Spleen (tissue), 11 donors: Measurements from ENCODE around the gene TMEM132D. TPM values are rescaled to one million over a fixed set of nuclear protein-coding genes. Genes with fewer than 3 reads are reported as not detected.

Experiments
- DNase-seq: peaks from one replicate; pipeline ENCODE4 v3.0.0-alpha.2; 2020
- H3K27ac ChIP-seq, 8 donors: fragments of 200-600 bp; sonication (generic) in 7 of 8; 1 replicate in 4 of 8; 2 replicates in 4 of 8; pipeline versions ENCODE4 v1.5.0 to v1.8.0; 2016 to 2021; ENCODE audit warnings: inconsistent platforms in 4 of 8, mild to moderate bottlenecking in 4 of 8, moderate library complexity in 1 of 8
- H3K27me3 ChIP-seq, 7 donors: fragments of 200-600 bp; sonication (generic) in 6 of 7; replicated peaks in 1 of 7; 1 replicate in 4 of 7; 2 replicates in 3 of 7; pipeline versions ENCODE4 v1.5.0 to v1.8.0; 2016 to 2021; ENCODE audit warnings: inconsistent platforms in 3 of 7, mild to moderate bottlenecking in 1 of 7
- H3K36me3 ChIP-seq, 6 donors: fragments of 200-600 bp; sonication (generic) in 5 of 6; 1 replicate in 4 of 6; 2 replicates in 2 of 6; pipeline versions ENCODE4 v1.5.0 to v1.8.0; 2016 to 2021; ENCODE audit warnings: inconsistent platforms in 2 of 6
- H3K4me1 ChIP-seq, 6 donors: fragments of 200-600 bp; sonication (generic) in 5 of 6; 1 replicate in 3 of 6; 2 replicates in 3 of 6; pipeline versions ENCODE4 v1.5.0 to v1.8.0; 2016 to 2021; ENCODE audit warnings: inconsistent platforms in 3 of 6
- H3K4me3 ChIP-seq, 8 donors: fragments of 200-600 bp; sonication (generic) in 7 of 8; 1 replicate in 4 of 8; 2 replicates in 4 of 8; pipeline versions ENCODE4 v1.5.0 to v1.8.0; 2016 to 2021; ENCODE audit warnings: inconsistent platforms in 4 of 8, mild to moderate bottlenecking in 4 of 8, moderate library complexity in 2 of 8
- H3K9me3 ChIP-seq, 8 donors: fragments of 200-600 bp; sonication (generic) in 7 of 8; 1 replicate in 4 of 8; 2 replicates in 4 of 8; pipeline versions ENCODE4 v1.5.0 to v1.8.0; 2016 to 2021; ENCODE audit warnings: inconsistent platforms in 4 of 8
- POLR2A ChIP-seq, 3 donors: fragments of 450-650 bp; IDR thresholded peaks; one replicate each; pipeline ENCODE4 v1.5.1; 2017; ENCODE audit warnings: antibody characterized with exemption in 3 of 3, mild to moderate bottlenecking in 1 of 3
- POLR2AphosphoS5 ChIP-seq, 3 donors: sonication (generic); formaldehyde crosslinking; IDR thresholded peaks; one replicate each; pipeline ENCODE4 v1.5.1; 2017; ENCODE audit warnings: antibody characterized with exemption in 3 of 3
- WGBS, 5 donors: extraction: QIAGEN DNeasy Blood & Tissue Kit in 3 of 5; methylation state at CpG; one replicate each; pipeline versions ENCODE4 v1.1.5 to v1.1.7; 2013 to 2018; 5-methylcytosine and 5-hydroxymethylcytosine counted together
- intact Hi-C: fragments of 100-400 bp; cut with DNase I; formaldehyde crosslinking; loops from one replicate; pipeline ENCODE4 v1.15.0; 2023; ENCODE audit warnings: low total_unique reads
- polyA plus RNA-seq, 3 donors: library from polyadenylated mRNA; stranded (reverse); fragments of 200-250 nt; gene quantifications; one replicate each; pipeline ENCODE4 v1.2.1, GENCODE V29; 2013
- total RNA-seq, 7 donors: library from RNA; depleted of rRNA in 3 of 7; stranded (reverse); fragments of >200 nt in 3 of 7; fragmentation: NEBNext Ultra II Directional in 4 of 7; extraction: Animal tissue kit (Norgen Biotek cat#: 25700) in 4 of 7; gene quantifications; one replicate each; pipeline versions ENCODE4 v1.1.0 to v1.2.1, GENCODE V29; 2016 to 2021
- TF ChIP-seq, protein P1 (sequence below), 11 experiments: fragments of 200-600 bp in 7 of 11; fragments of 450-650 bp in 4 of 11; sonication (generic) in 4 of 11; IDR thresholded peaks in 8 of 11; conservative IDR thresholded peaks in 3 of 11; 1 replicate in 7 of 11; 2 replicates in 4 of 11; pipeline versions ENCODE4 v1.4.0 to v1.8.0; 2016 to 2021; ENCODE audit warnings: antibody characterized with exemption in 11 of 11, inconsistent platforms in 4 of 11, mild to moderate bottlenecking in 1 of 11
- donor health status: healthy with polysubstance abuse.
- donor health status: DM: no; HTN: no; CAD: no; lungs with moderate emphysema.
- donor health status: DM: no; HTN: no; CAD: no.
- donor health status: Bipolar disorder and iron deficiency.
- donor health status: healthy.
- donor health status: DM: no; HTN: no; CAD: no.
- donor health status: DM: yes; HTN: yes; CAD: no.

The TMEM132D gene
- total and polyA plus RNA-seq, 10 donors: 0.03 TPM; not detected in 9

DNA sequence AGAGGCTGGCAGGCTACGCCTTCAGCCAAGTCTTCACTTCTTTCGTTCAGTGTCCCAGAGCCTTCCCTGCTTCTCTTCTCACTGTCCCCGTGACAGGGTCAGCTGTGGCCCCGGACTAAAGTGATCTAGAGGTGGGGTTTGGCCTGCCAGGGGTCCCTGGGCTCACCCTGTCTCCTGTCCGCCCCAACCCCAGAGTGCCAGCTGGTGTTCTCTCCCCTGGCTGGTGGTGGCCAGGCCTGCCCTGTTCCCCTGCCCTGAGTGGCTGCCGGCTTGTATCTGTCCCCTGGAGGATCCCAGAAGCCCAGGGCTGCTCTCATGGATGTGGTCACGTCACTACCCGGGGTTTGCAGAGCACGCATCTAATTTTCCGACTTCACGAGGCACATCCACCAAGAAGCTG, 753.1 kb downstream of the TMEM132D start:
- 60 to 76% (median 71%) methylated on average over 11 of the region's 11 CpGs for WGBS, 5 donors
- intact Hi-C loops: no loop called here
- Histone ChIP-seq H3K27me3 (peaks cover 0 to 19% (median 0%) of the 10 kb centered on the region in 7 donors), H3K27ac (no peak overlapping the region), H3K36me3 (no peaks in the 10 kb centered on the region), H3K4me1 (no peaks in the 10 kb centered on the region), H3K4me3 (no peak overlapping the region), H3K9me3 (no peaks in the 10 kb centered on the region)
- TF ChIP-seq, protein P1, sequence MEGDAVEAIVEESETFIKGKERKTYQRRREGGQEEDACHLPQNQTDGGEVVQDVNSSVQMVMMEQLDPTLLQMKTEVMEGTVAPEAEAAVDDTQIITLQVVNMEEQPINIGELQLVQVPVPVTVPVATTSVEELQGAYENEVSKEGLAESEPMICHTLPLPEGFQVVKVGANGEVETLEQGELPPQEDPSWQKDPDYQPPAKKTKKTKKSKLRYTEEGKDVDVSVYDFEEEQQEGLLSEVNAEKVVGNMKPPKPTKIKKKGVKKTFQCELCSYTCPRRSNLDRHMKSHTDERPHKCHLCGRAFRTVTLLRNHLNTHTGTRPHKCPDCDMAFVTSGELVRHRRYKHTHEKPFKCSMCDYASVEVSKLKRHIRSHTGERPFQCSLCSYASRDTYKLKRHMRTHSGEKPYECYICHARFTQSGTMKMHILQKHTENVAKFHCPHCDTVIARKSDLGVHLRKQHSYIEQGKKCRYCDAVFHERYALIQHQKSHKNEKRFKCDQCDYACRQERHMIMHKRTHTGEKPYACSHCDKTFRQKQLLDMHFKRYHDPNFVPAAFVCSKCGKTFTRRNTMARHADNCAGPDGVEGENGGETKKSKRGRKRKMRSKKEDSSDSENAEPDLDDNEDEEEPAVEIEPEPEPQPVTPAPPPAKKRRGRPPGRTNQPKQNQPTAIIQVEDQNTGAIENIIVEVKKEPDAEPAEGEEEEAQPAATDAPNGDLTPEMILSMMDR (IDR thresholded peaks at IDR 0.05 in 8 of 11, conservative IDR thresholded peaks at IDR 0.05 in 3 of 11): no peak
- TF ChIP-seq POLR2AphosphoS5 (IDR thresholded peaks at IDR 0.05) (no peak), POLR2A (IDR thresholded peaks at IDR 0.05) (no peak)
- DNase-seq: no peak

DNA sequence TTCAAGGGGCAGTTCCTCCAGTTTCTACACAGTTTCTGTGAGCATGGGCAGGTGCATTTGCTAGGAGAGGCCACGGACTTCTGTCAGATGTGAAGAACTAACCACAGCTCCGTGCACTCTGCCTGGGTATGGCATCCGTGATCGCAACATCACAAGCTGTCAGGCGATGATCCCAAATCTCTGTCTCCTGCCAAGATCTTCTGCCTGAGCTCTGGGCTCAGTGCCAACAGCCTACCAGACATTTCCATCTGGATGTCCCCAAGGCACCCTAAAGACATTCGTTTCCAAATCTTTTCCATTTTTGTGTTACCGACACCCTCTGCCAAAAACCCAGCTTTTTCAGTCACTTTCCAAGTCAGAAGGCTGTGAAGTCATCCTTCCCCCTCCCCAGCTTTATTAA, 758.4 kb downstream of the TMEM132D start:
- H3K9me3 ChIP-seq: no peaks in the 10 kb centered on the region
- DNase-seq: no peak
- intact Hi-C loops: no loop called here
- H3K4me1 ChIP-seq: no peaks in the 10 kb centered on the region
- 76 to 86% (median 80%) methylated on average over 7 of the region's 7 CpGs for WGBS, 5 donors
- TF ChIP-seq, protein P1 (IDR thresholded peaks at IDR 0.05 in 8 of 11, conservative IDR thresholded peaks at IDR 0.05 in 3 of 11): no peak
- TF ChIP-seq POLR2AphosphoS5 (IDR thresholded peaks at IDR 0.05): no peak
- no peaks in the 10 kb centered on the region for H3K36me3 ChIP-seq
- peaks cover 0 to 5% (median 0%) of the 10 kb centered on the region in 7 donors for H3K27me3 ChIP-seq
- no peak overlapping the region for H3K4me3 ChIP-seq
- H3K27ac ChIP-seq: no peak overlapping the region

DNA sequence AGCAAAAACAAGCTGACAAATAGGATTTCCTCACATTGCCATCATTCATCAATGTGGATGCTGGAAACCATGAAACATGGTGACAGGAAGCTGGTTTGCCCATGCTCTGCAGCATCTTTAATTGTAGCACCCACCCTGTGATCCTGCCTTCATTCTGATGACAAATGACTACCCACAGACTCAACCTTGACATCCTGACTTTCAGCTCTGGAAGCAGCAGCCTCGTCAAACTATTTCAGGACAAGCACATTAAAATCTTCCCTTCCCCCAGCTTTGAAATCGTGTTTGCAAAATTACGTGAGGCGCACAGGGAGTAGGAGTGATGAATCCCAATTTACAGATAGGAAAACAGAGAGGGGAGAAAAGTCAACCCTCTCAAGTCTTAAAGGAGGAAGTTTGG, 765.0 kb downstream of the TMEM132D start:
- Histone ChIP-seq H3K9me3 (no peaks in the 10 kb centered on the region), H3K27ac (no peak overlapping the region), H3K27me3 (no peaks in the 10 kb centered on the region), H3K4me1 (no peaks in the 10 kb centered on the region), H3K4me3 (no peak overlapping the region), H3K36me3 (no peaks in the 10 kb centered on the region)
- intact Hi-C loops: no loop called here
- WGBS, 5 donors: 64 to 84% (median 76%) methylated on average over 4 of the region's 4 CpGs
- TF ChIP-seq POLR2AphosphoS5 (IDR thresholded peaks at IDR 0.05) (no peak), POLR2A (IDR thresholded peaks at IDR 0.05) (no peak)
- DNase-seq: no peak

DNA sequence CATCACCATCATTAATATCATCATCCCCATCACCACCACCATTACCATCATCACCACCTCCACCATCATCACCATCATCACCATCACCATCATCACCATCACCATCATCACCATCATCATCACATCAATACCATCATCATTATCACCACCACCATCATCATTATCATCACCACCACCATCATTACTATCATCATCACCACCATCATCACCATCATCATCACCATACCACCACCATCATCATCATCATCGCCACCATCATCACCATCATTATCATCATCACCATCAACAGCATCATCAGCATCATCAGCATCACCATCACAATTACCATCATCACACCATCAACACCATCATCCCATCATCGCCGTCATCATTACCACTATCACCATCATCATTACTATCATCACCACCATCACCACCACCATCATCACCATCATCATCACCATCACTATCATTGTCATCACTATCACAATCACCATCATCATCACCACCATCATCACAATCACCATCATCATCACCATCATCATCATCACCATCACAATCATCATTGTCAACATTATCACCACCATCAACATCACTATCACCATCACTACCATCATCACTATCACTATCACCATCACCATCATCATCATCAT, 767.0 kb downstream of the TMEM132D start:
- H3K4me3 ChIP-seq: no peak overlapping the region
- TF ChIP-seq, protein P1 (IDR thresholded peaks at IDR 0.05 in 8 of 11, conservative IDR thresholded peaks at IDR 0.05 in 3 of 11): no peak
- TF ChIP-seq POLR2AphosphoS5 (IDR thresholded peaks at IDR 0.05) (no peak), POLR2A (IDR thresholded peaks at IDR 0.05) (no peak)
- no peaks in the 10 kb centered on the region for H3K27me3 ChIP-seq
- no peaks in the 10 kb centered on the region for H3K4me1 ChIP-seq
- DNase-seq: no peak
- intact Hi-C loops: no loop called here
- no peak overlapping the region for H3K27ac ChIP-seq
- H3K9me3 ChIP-seq: no peaks in the 10 kb centered on the region
- no peaks in the 10 kb centered on the region for H3K36me3 ChIP-seq
- 90 to 96% (median 94%) methylated on average over 3 of the region's 3 CpGs for WGBS, 5 donors
